Activated T-cell treated with anti-CD3 and anti-CD28 coated beads for 48 hours (primary cell): ENCODE data around the gene CCT6A.
"Not testable (repeated sequence)": the region's sequence is repeated elsewhere in the genome, so short reads cannot be mapped to it uniquely, and the experiment has no call there.

Experiments used
- DNase-seq: peaks from one replicate; pipeline ENCODE4 v3.0.0-alpha.2; 2020; ENCODE audit warnings: low read depth

The CCT6A gene

GRCh38 chr7:56051053-56051338 lies 569 bp upstream of the CCT6A start:
- no peak for DNase-seq

- no peak for DNase-seq
Measured at GRCh38 chr7:56053379-56053778, 1.8 kb downstream of the CCT6A start.

DNA sequence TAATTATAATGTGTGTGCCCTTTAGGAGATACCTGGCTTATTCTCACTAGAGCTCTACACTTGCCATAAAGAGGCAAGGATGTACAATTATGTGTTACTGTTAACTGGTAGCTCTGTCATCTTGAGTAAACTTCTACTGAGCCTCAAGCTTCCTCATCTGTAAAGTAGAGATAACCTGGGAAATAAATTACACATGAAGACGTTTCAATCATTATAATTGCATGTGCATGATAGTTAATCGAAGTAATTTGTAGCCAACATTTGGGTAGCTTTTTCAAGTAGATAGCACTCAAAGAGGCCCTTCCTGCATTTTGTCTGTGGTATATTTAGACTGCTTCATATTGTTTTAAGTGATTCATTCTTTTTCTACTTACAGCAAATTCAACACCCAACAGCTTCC lies 2.4 kb downstream of the CCT6A start:
- DNase-seq, result no peak

- DNase-seq, result no peak
Measured at GRCh38 chr7:56062382-56062781, 10.8 kb downstream of the CCT6A start.

DNA sequence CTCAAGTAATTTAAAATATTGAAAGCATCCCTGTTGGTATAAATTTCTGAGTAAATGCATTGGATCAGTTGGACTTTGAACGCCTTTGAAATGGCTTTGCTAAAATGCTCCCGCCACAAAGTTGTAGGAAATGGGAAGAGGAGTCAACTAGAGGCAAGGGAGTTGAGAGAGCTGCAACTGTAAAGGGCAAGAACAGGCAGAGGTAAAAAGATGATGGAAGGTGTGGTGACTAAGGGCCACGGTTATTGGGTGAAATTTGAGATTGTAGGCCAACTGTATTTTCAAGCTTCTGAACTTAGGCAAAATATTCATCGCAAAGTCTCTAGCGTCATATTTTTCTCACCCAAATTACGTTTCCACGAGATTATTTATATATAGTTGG lies 11.9 kb downstream of the CCT6A start:
- no peak for DNase-seq

DNA sequence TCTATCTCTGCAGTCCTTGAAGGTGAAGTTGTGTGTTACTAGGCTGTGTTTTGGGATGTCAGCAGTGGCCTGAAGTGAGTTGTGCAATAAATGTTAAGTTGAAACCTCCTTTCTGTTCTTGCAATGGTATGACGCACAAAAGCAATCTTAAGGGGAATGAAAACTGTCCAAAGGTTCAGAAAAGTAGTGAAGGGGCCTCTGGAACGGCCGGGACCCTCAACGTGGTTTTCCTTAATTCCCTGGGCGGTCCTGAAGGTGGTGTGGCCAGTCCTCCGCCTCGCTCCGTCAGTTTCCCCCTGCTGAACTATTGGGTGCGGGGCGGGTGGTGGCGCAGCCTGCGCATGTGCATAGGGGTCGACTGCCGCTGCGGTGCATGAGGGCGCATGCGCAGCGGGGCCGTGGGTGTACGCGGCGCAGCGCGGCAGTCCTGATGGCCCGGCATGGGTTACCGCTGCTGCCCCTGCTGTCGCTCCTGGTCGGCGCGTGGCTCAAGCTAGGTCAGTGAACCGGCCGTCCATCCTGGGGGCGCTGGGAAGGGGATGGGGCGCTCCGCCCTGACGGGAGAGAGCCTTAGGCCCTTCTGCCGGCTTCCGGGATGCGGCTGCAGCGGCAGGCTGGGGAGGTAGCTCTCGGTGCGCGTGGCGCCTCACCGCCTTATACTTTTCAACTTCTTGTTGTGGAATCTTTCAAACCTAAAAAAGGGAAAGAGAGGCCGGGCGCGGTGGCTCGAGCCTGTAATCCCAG lies 12.5 kb downstream of the CCT6A start, which contains the start of gene SUMF2:
Gene SUMF2 (plus strand): TSS at position 405 of the 744 bp plus-strand sequence. CDS start 26 bp downstream, at position 431.
- DNase-seq, result peak; percentile 85

- DNase-seq, result not testable (repeated sequence)
Measured at GRCh38 chr7:56066376-56066775, 14.8 kb downstream of the CCT6A start.

GRCh38 chr7:56074371-56074791 lies 22.8 kb downstream of the CCT6A start:
- DNase-seq, result peak; percentile 55

GRCh38 chr7:56077681-56078080 lies 26.1 kb downstream of the CCT6A start:
- DNase-seq, result no peak

DNA sequence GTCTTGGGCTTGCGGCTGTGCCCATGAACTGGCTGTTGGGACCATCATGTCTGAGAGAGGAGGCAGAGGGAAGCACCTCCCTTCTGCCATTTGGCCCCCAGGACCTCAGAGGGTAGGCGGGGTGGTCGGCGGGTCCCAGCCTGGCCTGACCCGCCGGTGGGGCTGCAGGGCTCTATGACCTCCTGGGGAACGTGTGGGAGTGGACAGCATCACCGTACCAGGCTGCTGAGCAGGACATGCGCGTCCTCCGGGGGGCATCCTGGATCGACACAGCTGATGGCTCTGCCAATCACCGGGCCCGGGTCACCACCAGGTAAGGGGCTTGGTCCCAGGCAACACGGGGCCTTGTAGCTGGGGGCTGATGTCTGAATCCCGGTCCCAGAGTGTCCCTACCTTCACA lies 26.6 kb downstream of the CCT6A start:
- DNase-seq, result no peak

DNA sequence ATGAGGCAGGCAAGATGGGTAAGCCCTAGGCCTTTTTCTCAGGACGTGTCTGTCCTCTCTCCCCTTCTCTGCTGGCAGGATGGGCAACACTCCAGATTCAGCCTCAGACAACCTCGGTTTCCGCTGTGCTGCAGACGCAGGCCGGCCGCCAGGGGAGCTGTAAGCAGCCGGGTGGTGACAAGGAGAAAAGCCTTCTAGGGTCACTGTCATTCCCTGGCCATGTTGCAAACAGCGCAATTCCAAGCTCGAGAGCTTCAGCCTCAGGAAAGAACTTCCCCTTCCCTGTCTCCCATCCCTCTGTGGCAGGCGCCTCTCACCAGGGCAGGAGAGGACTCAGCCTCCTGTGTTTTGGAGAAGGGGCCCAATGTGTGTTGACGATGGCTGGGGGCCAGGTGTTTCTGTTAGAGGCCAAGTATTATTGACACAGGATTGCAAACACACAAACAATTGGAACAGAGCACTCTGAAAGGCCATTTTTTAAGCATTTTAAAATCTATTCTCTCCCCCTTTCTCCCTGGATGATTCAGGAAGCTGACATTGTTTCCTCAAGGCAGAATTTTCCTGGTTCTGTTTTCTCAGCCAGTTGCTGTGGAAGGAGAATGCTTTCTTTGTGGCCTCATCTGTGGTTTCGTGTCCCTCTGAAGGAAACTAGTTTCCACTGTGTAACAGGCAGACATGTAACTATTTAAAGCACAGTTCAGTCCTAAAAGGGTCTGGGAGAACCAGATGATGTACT lies 28.1 kb downstream of the CCT6A start:
- DNase-seq, result no peak

DNA sequence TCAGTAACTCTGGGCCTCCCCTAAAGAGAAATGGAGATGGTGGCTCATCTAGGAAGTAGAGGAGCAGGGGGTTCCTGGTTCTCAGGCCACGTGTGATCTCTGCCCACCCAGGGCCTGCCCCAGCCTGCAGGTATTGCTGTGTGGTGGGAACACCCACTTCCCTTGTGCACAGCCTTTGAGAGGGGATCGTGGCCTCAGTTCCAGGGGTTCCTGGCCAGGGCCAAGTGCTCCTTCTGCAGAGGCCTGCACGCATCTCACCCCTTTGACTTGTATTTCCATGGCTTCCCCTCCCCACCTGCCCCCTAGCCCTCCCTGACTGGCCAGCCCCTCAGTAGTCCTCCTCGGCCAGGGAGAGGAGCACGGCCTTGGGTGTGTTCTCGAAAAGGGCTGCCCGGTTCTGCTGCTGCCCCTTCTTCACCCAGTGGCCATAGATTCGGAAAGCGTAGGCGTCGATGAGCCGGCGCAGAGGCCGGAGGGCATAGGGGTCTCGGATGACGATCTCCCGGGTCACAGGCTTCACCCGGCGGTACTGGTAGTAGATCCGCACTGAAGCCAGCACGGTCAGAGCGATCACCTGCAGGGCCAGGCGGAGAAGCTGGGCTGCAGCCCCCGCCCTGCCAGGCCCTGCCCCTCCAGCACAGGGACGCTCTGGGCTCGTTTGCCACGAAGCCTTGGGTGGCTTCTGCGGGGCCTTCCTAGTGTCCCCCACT lies 29.3 kb downstream of the CCT6A start:
- not testable (repeated sequence) for DNase-seq

- no peak for DNase-seq
Measured at GRCh38 chr7:56081626-56082340, 30.2 kb downstream of the CCT6A start.

GRCh38 chr7:56083150-56083785 lies 31.7 kb downstream of the CCT6A start:
- no peak for DNase-seq

DNA sequence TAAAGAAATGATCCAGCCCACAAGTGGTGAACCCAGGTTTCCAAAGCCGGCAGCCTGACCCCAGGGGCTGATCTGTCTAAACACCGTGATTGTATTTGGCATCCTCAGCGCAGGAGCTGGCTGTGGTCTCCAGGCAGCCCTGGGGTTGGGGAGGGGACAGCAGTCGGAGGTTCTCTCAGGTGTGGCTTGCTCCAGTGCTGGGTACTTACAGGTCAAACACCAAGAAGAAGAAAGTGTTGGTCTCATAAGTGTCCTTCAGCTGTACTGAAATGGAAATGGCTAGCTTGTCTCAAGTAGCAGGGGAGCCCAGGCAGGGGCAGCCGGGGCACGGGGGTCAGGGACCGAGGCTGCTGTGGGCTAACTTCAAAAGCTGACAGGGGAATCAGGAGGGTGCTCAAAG lies 35.2 kb downstream of the CCT6A start:
- no peak for DNase-seq

DNA sequence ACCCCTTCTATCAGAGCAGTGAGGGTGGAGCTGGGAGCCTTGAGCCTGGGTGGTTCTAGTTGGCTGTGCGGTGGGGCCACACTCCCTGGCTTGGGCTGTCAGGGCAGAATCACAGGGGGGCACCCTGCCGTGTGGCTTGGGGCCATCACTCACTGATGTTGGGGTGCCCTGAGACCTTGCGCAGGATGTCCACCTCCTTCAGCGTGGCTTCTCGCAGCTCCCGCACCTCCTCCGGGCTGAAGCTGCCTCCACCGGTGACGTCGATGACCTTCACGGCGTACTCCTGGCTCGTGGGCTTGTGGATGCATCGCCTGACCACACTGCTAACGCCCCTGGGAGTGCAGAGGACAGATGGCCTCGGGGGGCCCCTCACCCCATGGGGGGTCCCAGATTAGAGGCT lies 35.9 kb downstream of the CCT6A start:
- no peak for DNase-seq

DNA sequence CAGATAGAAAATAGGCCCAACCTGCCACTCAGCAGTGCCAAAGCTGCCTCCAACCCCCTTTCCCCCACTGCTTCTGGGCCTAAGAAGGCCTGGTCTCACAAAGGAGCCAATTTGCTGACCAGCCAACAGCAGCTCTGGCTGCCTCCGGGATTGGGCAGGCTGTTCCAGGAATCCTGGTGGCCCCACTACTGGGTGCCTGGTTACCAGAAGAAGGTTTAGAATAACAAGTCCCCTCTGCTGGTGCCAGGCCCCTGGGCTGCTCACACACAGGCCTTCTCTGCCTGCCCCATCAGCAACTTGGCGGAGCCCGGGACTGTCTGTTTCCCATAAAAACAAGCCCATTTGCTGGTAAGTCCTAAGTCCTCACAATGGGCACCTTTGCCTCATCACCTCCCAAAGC lies 40.0 kb downstream of the CCT6A start:
- no peak for DNase-seq

DNA sequence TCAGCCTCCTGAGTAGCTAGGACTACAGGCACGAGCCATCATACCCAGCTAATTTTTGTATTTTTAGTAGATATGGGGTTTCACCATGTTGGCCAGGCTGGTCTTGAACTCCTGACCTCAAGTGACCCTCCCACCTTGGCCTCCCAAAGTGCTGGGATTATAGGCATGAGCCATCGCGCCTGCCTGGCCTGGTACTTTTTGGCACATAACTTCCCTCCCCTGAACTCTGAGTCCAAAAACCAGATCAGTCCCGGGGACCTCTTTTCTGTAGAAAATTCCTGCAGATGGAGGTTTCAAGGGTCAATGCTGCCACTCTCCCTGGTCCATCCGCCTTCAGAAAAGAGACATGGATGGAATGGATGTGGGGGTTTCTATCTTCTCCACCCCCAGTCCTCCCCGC lies 40.8 kb downstream of the CCT6A start:
- DNase-seq, result not testable (repeated sequence)

DNA sequence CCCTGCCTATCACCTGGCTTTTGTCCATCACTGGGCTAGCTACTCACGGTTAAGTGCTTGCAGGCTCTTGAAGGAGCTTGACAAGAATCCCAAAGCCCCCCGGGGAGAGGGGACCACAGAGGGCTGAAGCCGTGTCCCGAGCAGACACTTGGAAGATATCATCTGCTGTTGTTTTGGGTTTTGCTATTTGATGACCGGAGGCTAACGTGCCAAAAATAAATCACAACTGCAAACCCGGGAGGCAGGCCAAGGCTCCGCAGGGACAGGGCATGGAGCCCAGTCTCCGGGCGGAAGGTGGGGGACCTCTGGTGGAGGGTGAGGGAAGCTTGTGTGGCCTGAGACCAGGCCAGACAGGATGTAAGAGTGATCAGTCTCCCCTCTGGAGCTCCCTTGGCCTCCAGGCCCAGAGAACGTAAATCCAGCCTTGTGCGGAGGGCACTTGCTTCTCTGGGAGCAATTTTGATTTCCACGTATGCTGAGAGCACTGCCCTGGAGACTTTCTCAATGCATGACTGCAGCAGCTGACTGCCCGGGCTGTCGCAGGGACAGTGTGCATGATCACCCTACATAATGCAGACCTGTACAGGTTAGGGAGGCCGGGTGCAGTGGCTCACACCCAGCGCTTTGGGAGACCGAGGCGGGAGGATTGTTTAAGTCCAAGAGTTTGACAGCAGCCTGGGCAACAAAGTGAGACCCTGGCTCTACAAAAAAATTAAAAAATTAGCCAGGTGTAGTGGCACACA lies 41.4 kb downstream of the CCT6A start, which contains the start of gene PHKG1:
Gene PHKG1 (minus strand): TSS at position 164 of the 743 bp plus-strand sequence. CDS start 4,011 bp downstream, outside the sequence.
- no peak for DNase-seq

DNA sequence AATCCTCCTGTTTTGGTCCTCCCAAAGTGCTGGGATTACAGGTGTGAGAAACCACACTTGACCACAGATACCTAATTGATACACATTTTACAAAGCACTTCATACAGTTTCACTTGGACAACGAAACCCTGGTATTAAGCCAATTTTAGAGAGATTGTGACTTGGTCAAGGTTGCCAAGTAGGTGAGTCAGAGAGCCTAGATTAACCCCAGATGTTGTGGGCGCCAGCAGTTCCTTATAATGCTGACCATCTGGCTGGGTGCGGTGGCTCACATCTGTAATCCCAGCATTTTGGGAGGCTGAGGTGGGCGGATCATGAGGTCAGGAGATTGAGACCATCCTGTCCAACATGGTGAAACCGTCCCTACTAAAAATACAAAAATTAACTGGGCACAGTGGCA lies 46.1 kb downstream of the CCT6A start:
- DNase-seq, result no peak
